Urinary bladder (tissue), 4 donors: ENCODE measurements around the gene TBXAS1. TPM values are rescaled to one million over a fixed set of nuclear protein-coding genes. Genes with fewer than 3 reads are reported as not detected.

ENCODE experiments used
- DNase-seq: peaks from one replicate; pipeline ENCODE4 v3.0.0-alpha.2; 2015; ENCODE audit errors: extremely low spot score
- H3K27ac ChIP-seq: one replicate; pipeline ENCODE4 v1.5.1; 2013; ENCODE audit warnings: low read depth, mild to moderate bottlenecking, moderate library complexity
- H3K36me3 ChIP-seq: one replicate; pipeline ENCODE4 v1.6.1; 2013; ENCODE audit warnings: mild to moderate bottlenecking, moderate library complexity; ENCODE audit not compliant: insufficient read depth
- H3K4me1 ChIP-seq: one replicate; pipeline ENCODE4 v1.6.1; 2013; ENCODE audit warnings: mild to moderate bottlenecking, moderate library complexity; ENCODE audit not compliant: insufficient read depth
- H3K4me3 ChIP-seq: one replicate; pipeline ENCODE4 v1.5.1; 2013; ENCODE audit warnings: low read depth, low read length
- WGBS: extraction: QIAGEN DNeasy Blood & Tissue Kit; methylation state at CpG from one replicate; pipeline ENCODE4 v1.1.7; 2013; 5-methylcytosine and 5-hydroxymethylcytosine counted together
- polyA plus RNA-seq: library from polyadenylated mRNA; stranded (reverse); fragments of 200-250 nt; gene quantifications from one replicate; pipeline ENCODE4 v1.2.3, GENCODE V29; 2013
- total RNA-seq: library from RNA; depleted of rRNA; stranded (reverse); fragments of >200 nt; gene quantifications from one replicate; pipeline ENCODE4 v1.2.3, GENCODE V29; 2014
- donor health status: healthy with polysubstance abuse.
- donor health status: healthy.

Gene TBXAS1
- total and polyA plus RNA-seq, 2 donors, result 8.6 to 12.2 TPM

GRCh38 chr7:140018125-140019043 is 189.3 kb downstream of the TBXAS1 start:
- 83% methylated on average over 9 of the region's 9 CpGs for WGBS
- Histone ChIP-seq H3K36me3 (no peaks in the 10 kb centered on the region), H3K27ac (no peak overlapping the region)

GRCh38 chr7:140019172-140019571 is 190.1 kb downstream of the TBXAS1 start:
- H3K4me1 ChIP-seq, result no peaks in the 10 kb centered on the region
- 49% methylated on average over 11 of the region's 11 CpGs for WGBS
- H3K36me3 ChIP-seq, result no peaks in the 10 kb centered on the region
- no peak overlapping the region for H3K27ac ChIP-seq
- H3K4me3 ChIP-seq, result no peak overlapping the region
- no peak for DNase-seq

More at GRCh38 chr7:140018125-140019043, 189.3 kb downstream of the TBXAS1 start:
- no peak for DNase-seq
- Histone ChIP-seq H3K4me1 (no peaks in the 10 kb centered on the region), H3K4me3 (no peak overlapping the region)

- WGBS, result 78% methylated on average over 3 of the region's 3 CpGs
- H3K4me3 ChIP-seq, result no peak overlapping the region
- no peak overlapping the region for H3K27ac ChIP-seq
- no peak for DNase-seq
- no peaks in the 10 kb centered on the region for H3K4me1 ChIP-seq
- H3K36me3 ChIP-seq, result peaks cover 3% of the 10 kb centered on the region
Measured at GRCh38 chr7:140019606-140020005, 190.5 kb downstream of the TBXAS1 start.

GRCh38 chr7:140021603-140022002 is 192.5 kb downstream of the TBXAS1 start:
- Histone ChIP-seq H3K36me3 (peaks cover 4% of the 10 kb centered on the region), H3K4me1 (no peaks in the 10 kb centered on the region), H3K27ac (no peak overlapping the region), H3K4me3 (no peak overlapping the region)
- DNase-seq, result no peak
- 99% methylated on average over 8 of the region's 8 CpGs for WGBS

GRCh38 chr7:140022582-140023211 is 193.6 kb downstream of the TBXAS1 start:
- H3K4me1 ChIP-seq, result no peaks in the 10 kb centered on the region
- no peak overlapping the region for H3K4me3 ChIP-seq
- no peak for DNase-seq
- H3K36me3 ChIP-seq, result peaks cover 4% of the 10 kb centered on the region
- WGBS, result 90% methylated on average over 7 of the region's 7 CpGs
- H3K27ac ChIP-seq, result no peak overlapping the region

GRCh38 chr7:140023728-140024127 is 194.7 kb downstream of the TBXAS1 start:
- WGBS, result 91% methylated on average over 6 of the region's 6 CpGs
- Histone ChIP-seq H3K4me1 (no peaks in the 10 kb centered on the region), H3K27ac (no peak overlapping the region), H3K4me3 (no peak overlapping the region), H3K36me3 (peaks cover 5% of the 10 kb centered on the region)
- DNase-seq, result no peak

GRCh38 chr7:140024585-140024984 is 195.5 kb downstream of the TBXAS1 start:
- no peak for DNase-seq
- Histone ChIP-seq H3K4me3 (no peak overlapping the region), H3K36me3 (peaks cover 5% of the 10 kb centered on the region), H3K4me1 (no peaks in the 10 kb centered on the region), H3K27ac (no peak overlapping the region)
- whole genome bisulfite sequencing, result 93% methylated on average over 18 of the region's 18 CpGs

GRCh38 chr7:140025241-140025640 is 196.2 kb downstream of the TBXAS1 start:
- Histone ChIP-seq H3K27ac (no peak overlapping the region), H3K4me1 (no peaks in the 10 kb centered on the region), H3K4me3 (no peak overlapping the region), H3K36me3 (peaks cover 5% of the 10 kb centered on the region)
- WGBS, result 94% methylated on average over 4 of the region's 4 CpGs
- DNase-seq, result no peak

- WGBS, result 93% methylated on average over 12 of the region's 12 CpGs
- H3K27ac ChIP-seq, result no peak overlapping the region
- H3K4me3 ChIP-seq, result no peak overlapping the region
- no peaks in the 10 kb centered on the region for H3K4me1 ChIP-seq
- H3K36me3 ChIP-seq, result peaks cover 5% of the 10 kb centered on the region
- DNase-seq, result no peak
Measured at GRCh38 chr7:140025814-140026433, 196.9 kb downstream of the TBXAS1 start.

GRCh38 chr7:140026935-140027334 is 197.9 kb downstream of the TBXAS1 start:
- Histone ChIP-seq H3K4me1 (no peaks in the 10 kb centered on the region), H3K27ac (no peak overlapping the region), H3K4me3 (no peak overlapping the region), H3K36me3 (peaks cover 5% of the 10 kb centered on the region)
- 97% methylated on average over 9 of the region's 9 CpGs for WGBS
- no peak for DNase-seq

- peaks cover 5% of the 10 kb centered on the region for H3K36me3 ChIP-seq
- DNase-seq, result no peak
- no peak overlapping the region for H3K4me3 ChIP-seq
- 74% methylated on average over 9 of the region's 9 CpGs for WGBS
- H3K4me1 ChIP-seq, result no peaks in the 10 kb centered on the region
- H3K27ac ChIP-seq, result no peak overlapping the region
Measured at GRCh38 chr7:140027858-140028257, 198.8 kb downstream of the TBXAS1 start.

- WGBS, result 92% methylated on average over 4 of the region's 4 CpGs
- Histone ChIP-seq H3K27ac (no peak overlapping the region), H3K4me1 (no peaks in the 10 kb centered on the region), H3K36me3 (peaks cover 5% of the 10 kb centered on the region), H3K4me3 (no peak overlapping the region)
- DNase-seq, result no peak
Measured at GRCh38 chr7:140028311-140028710, 199.2 kb downstream of the TBXAS1 start.

- H3K36me3 ChIP-seq, result peaks cover 5% of the 10 kb centered on the region
- DNase-seq, result no peak
- 73% methylated on average over 1 of the region's 1 CpG for WGBS
- H3K4me1 ChIP-seq, result no peaks in the 10 kb centered on the region
- H3K27ac ChIP-seq, result no peak overlapping the region
- no peak overlapping the region for H3K4me3 ChIP-seq
Measured at GRCh38 chr7:140029072-140029471, 200.0 kb downstream of the TBXAS1 start.

GRCh38 chr7:140031364-140031763 is 202.3 kb downstream of the TBXAS1 start:
- no peak overlapping the region for H3K27ac ChIP-seq
- DNase-seq, result no peak
- no peak overlapping the region for H3K4me3 ChIP-seq
- H3K4me1 ChIP-seq, result no peaks in the 10 kb centered on the region
- WGBS, result 89% methylated on average over 1 of the region's 1 CpG
- H3K36me3 ChIP-seq, result peaks cover 2% of the 10 kb centered on the region
